ENCODE results near the gene HUWE1.
"Not testable (repeated sequence)": the region's sequence is repeated elsewhere in the genome, so short reads cannot be mapped to it uniquely, and the experiment has no call there.

HUWE1 gene

DNA sequence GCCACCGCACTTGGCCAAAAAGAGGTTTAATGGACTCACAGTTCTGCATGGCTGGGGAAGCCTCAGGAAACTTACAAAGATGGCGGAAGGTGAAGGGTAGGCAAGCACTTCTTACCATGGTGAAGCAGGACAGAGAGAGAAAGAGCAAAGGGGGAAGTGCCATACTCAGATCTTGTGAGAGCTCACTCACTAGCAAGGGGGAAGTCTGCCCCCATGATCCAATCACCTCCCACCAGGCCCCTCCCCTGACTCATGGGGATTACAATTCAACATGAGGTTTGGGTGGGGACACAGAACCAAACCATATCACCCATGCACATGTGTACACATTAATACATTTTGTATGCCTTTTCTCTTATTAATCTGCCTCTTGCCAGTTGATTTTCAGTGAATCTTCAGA is 175.2 kb downstream of the HUWE1 start:
- no peak for DNase-seq (ENCODE audit: low spot score)

GRCh38 chrX:53504035-53504434 is 182.5 kb downstream of the HUWE1 start:
- DNase-seq (ENCODE audit: low spot score): not testable (repeated sequence)

GRCh38 chrX:53494436-53494835 is 192.1 kb downstream of the HUWE1 start:
- no peak for DNase-seq (ENCODE audit: low spot score)

GRCh38 chrX:53486285-53486684 is 200.2 kb downstream of the HUWE1 start:
- no peak for DNase-seq (ENCODE audit: low spot score)

DNA sequence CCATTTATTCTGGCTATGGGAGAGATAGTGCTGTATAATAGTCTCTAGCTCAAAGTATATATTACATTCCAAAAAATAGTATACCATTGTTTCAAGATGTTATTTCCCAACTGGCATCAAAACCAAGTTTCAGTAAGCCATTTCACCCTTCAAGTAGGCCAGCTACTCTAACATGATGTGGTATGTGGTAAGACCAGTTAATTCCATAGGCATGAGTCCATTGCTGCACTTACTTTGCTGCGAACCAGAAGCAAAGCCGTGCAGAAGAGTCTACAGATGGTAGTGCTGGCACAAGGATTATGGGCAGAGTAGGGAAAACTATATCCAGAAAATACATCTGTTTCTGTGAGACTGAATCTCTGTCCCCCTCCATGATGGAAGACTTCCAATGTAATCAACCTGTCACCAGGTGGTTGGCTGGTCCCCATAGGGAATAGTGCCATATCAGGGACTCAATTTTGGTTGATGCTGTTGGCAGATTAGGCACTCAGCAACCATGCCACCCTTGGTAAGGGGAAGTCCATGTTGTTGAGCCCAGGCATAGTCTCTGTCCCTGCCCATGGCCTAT is 202.6 kb downstream of the HUWE1 start:
- DNase-seq (ENCODE audit: low spot score): no peak

DNA sequence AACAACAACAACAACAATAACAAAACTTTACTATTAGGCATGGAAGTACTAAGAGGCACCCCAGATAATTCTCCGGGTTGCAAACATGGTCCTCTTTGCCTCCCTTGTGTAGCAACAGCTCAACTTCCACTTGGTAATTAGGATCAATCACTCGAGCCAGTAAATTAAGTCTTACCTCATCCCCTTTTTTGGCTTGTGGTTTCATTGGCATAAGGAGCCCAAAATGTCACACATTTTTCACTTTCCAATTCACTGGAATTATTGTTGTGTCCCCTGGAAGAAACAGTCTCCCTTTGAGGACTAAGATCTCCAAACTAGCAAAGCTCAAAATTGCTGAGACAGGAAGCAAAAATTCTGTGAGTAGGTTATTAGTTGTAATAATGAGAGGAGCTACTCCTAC is 203.1 kb downstream of the HUWE1 start:
- DNase-seq (ENCODE audit: low spot score): no peak

All from hepatic stellate cell (primary cell).